Keratinocyte (primary cell): ENCODE measurements around the gene CHIT1. TPM values are rescaled to one million over a fixed set of nuclear protein-coding genes. Genes with fewer than 3 reads are reported as not detected.

ENCODE experiments used
- DNase-seq: peaks from one replicate; pipeline ENCODE4 v3.0.0-alpha.2; 2011; ENCODE audit warnings: low read depth, missing footprints, low spot score
- FAIRE-seq: peaks from 2 replicates; lab custom pipeline; 2011; peaks lifted over from hg19 to GRCh38; lab: Jason Lieb, UNC
- H2AFZ ChIP-seq: 2 replicates; pipeline ENCODE4 v1.6.0; 2012; ENCODE audit warnings: low read length, control low read depth, inconsistent platforms; ENCODE audit not compliant: control insufficient read depth
- H3K27ac ChIP-seq: 2 replicates; pipeline ENCODE4 v1.5.1; 2011; ENCODE audit warnings: low read length; ENCODE audit not compliant: control insufficient read depth, insufficient read depth
- H3K27me3 ChIP-seq: 3 replicates; pipeline ENCODE4 v1.6.0; 2011; ENCODE audit warnings: low read length; ENCODE audit not compliant: control insufficient read depth, insufficient read depth; ENCODE audit errors: extremely low read depth
- H3K36me3 ChIP-seq, 2 experiments: 2 replicates in 1 of 2; 3 replicates in 1 of 2; pipeline ENCODE4 v1.5.1; 2011; ENCODE audit warnings: low read length in 2 of 2, mild to moderate bottlenecking in 1 of 2; ENCODE audit not compliant: control insufficient read depth in 2 of 2, insufficient read depth in 2 of 2; ENCODE audit errors: extremely low read depth in 1 of 2
- H3K4me1 ChIP-seq: 3 replicates; pipeline ENCODE4 v1.5.1; 2011; ENCODE audit warnings: low read length; ENCODE audit not compliant: control insufficient read depth, insufficient read depth; ENCODE audit errors: extremely low read depth
- H3K4me2 ChIP-seq: 3 replicates; pipeline ENCODE4 v1.6.0; 2011; ENCODE audit warnings: low read depth, low read length; ENCODE audit not compliant: control insufficient read depth, insufficient read depth; ENCODE audit errors: extremely low read depth
- H3K4me3 ChIP-seq, 3 experiments: fragments of 200-600 bp in 1 of 3; sonication (generic) in 1 of 3; 2 replicates in 2 of 3; 3 replicates in 1 of 3; pipeline ENCODE4 v1.5.1; 2011 to 2016; ENCODE audit warnings: low read length in 3 of 3, mild to moderate bottlenecking in 3 of 3, control low read depth in 2 of 3, inconsistent platforms in 1 of 3, low read depth in 1 of 3, mixed read lengths in 1 of 3, mixed run types in 1 of 3, moderate library complexity in 1 of 3; ENCODE audit not compliant: control insufficient read depth in 2 of 3, insufficient read depth in 2 of 3; ENCODE audit errors: extremely low read depth in 1 of 3
- H3K79me2 ChIP-seq: 2 replicates; pipeline ENCODE4 v1.6.0; 2012; ENCODE audit warnings: low read length; ENCODE audit not compliant: control insufficient read depth, insufficient read depth
- H3K9ac ChIP-seq: 3 replicates; pipeline ENCODE4 v1.6.0; 2011; ENCODE audit warnings: low read length; ENCODE audit not compliant: control insufficient read depth, insufficient read depth; ENCODE audit errors: extremely low read depth
- H3K9me1 ChIP-seq: 3 replicates; pipeline ENCODE4 v1.6.0; 2011; ENCODE audit warnings: low read length; ENCODE audit not compliant: control insufficient read depth, insufficient read depth; ENCODE audit errors: extremely low read depth
- H3K9me3 ChIP-seq: 2 replicates; pipeline ENCODE4 v1.5.1; 2012; ENCODE audit warnings: low read depth, low read length; ENCODE audit not compliant: control insufficient read depth
- H4K20me1 ChIP-seq: 3 replicates; pipeline ENCODE4 v1.6.0; 2011; ENCODE audit warnings: low read length; ENCODE audit not compliant: control insufficient read depth, insufficient read depth; ENCODE audit errors: extremely low read depth
- EZH2 ChIP-seq: IDR thresholded peaks from one replicate; pipeline ENCODE4 v1.6.1; 2012; ENCODE audit warnings: inconsistent platforms, mild to moderate bottlenecking, low read length, moderate library complexity
- dilution Hi-C: fragments of 300-500 bp; cut with MboI; formaldehyde crosslinking; loops from one replicate; pipeline ENCODE4 v1.7.0; 2020; ENCODE audit warnings: low sequenced_read_pairs; ENCODE audit not compliant: extremely low pct_ligation_motif_present
- polyA plus RNA-seq, 5 experiments: library from polyadenylated mRNA; depleted of rRNA in 3 of 5; stranded (reverse) in 3 of 5; stranded (forward) in 1 of 5; unstranded in 1 of 5; fragments of >200 nt; gene quantifications; 1 replicate in 1 of 5; 2 replicates in 3 of 5; 3 replicates in 1 of 5; pipeline versions ENCODE4 v1.2.1 to v1.2.3, GENCODE V29; 2011 to 2012; ENCODE audit warnings: missing spikeins in 2 of 5, low read depth in 1 of 5, low replicate concordance in 1 of 5
- TF ChIP-seq, protein P1 (sequence below), 3 experiments: IDR thresholded peaks in 1 of 3; conservative IDR thresholded peaks in 1 of 3; optimal IDR thresholded peaks in 1 of 3; 2 replicates in 2 of 3; 3 replicates in 1 of 3; pipeline versions ENCODE3 to v1.5.1; 2011; ENCODE audit warnings: low read length in 3 of 3, mild to moderate bottlenecking in 3 of 3, moderate library complexity in 2 of 3, control low read depth in 1 of 3, inconsistent platforms in 1 of 3; ENCODE audit not compliant: insufficient read depth in 2 of 3; ENCODE audit errors: extremely low read depth in 1 of 3

Gene CHIT1
- polyA plus RNA-seq, 1 donor (not counting 4 experiments of a cell fraction or from before 2014, with no cell fraction given), result not detected

DNA sequence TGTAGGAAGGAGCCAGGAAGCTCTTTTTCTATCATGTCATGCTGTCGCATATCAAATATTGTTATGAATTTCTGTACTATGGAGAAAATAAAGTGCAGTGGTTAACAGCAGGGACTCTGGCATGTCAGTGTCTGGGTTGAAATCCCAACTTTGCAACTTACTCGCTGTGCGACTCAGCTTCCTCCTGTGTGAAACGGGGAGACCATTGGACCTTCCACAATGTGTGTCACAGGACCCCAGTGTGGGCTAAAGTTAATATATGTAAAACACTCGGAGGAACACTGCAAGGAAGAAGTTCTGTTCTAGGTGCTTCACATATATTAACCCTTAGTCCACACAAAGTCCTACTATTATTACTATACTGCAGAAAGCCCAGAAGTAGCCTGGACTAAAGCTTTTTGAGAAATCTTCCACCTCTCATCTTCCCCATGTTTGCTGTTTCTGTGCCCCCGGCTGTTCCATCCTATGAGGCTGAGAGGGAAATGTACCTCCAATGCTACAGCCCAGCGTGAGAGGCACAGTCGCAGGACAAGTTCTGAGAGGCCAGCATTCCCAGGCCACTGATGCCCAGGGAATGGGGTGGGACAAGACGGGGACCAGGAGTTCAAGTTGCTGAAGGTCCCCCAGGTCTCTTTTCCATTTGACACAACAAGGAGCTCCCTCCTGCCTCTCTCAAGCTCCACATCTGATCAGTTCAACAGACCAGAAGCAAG lies 1.9 kb downstream of the CHIT1 start:
- dilution Hi-C loops, result no loop called here
- DNase-seq, result no peak

GRCh38 chr1:203225071-203225470 lies 4.4 kb downstream of the CHIT1 start:
- H4K20me1 ChIP-seq, result no peaks in the 10 kb centered on the region
- H3K4me3 ChIP-seq, result no peak overlapping the region
- no peaks in the 10 kb centered on the region for H3K9me3 ChIP-seq
- no peak for FAIRE-seq
- H2AFZ ChIP-seq, result no peak overlapping the region
- no peak for DNase-seq
- no peak overlapping the region for H3K9ac ChIP-seq
- H3K4me2 ChIP-seq, result no peak overlapping the region
- H3K4me1 ChIP-seq, result no peaks in the 10 kb centered on the region
- no peaks in the 10 kb centered on the region for H3K36me3 ChIP-seq
- peaks cover 8% of the 10 kb centered on the region for H3K27me3 ChIP-seq
- dilution Hi-C loops, result no loop called here
- no peak overlapping the region for H3K27ac ChIP-seq
- H3K79me2 ChIP-seq, result no peaks in the 10 kb centered on the region
- no peak for TF ChIP-seq EZH2
- TF ChIP-seq, protein P1, sequence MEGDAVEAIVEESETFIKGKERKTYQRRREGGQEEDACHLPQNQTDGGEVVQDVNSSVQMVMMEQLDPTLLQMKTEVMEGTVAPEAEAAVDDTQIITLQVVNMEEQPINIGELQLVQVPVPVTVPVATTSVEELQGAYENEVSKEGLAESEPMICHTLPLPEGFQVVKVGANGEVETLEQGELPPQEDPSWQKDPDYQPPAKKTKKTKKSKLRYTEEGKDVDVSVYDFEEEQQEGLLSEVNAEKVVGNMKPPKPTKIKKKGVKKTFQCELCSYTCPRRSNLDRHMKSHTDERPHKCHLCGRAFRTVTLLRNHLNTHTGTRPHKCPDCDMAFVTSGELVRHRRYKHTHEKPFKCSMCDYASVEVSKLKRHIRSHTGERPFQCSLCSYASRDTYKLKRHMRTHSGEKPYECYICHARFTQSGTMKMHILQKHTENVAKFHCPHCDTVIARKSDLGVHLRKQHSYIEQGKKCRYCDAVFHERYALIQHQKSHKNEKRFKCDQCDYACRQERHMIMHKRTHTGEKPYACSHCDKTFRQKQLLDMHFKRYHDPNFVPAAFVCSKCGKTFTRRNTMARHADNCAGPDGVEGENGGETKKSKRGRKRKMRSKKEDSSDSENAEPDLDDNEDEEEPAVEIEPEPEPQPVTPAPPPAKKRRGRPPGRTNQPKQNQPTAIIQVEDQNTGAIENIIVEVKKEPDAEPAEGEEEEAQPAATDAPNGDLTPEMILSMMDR (optimal IDR thresholded peaks at IDR 0.05 in 1 of 3, IDR thresholded peaks at IDR 0.05 in 1 of 3, conservative IDR thresholded peaks at IDR 0.05 in 1 of 3; ENCODE audit: extremely low read depth in 1 of 3, insufficient read depth in 2 of 3, low read length in 3 of 3), result no peak
- H3K9me1 ChIP-seq, result no peaks in the 10 kb centered on the region

More for the DNA sequence above, 1.9 kb downstream of the CHIT1 start:
- no peaks in the 10 kb centered on the region for H4K20me1 ChIP-seq
- H2AFZ ChIP-seq, result no peak overlapping the region
- no peak for TF ChIP-seq EZH2
- TF ChIP-seq, protein P1 (optimal IDR thresholded peaks at IDR 0.05 in 1 of 3, IDR thresholded peaks at IDR 0.05 in 1 of 3, conservative IDR thresholded peaks at IDR 0.05 in 1 of 3; ENCODE audit: extremely low read depth in 1 of 3, insufficient read depth in 2 of 3, low read length in 3 of 3), result no peak
- H3K9ac ChIP-seq, result no peak overlapping the region
- no peak overlapping the region for H3K4me3 ChIP-seq
- H3K27ac ChIP-seq, result no peak overlapping the region
- no peaks in the 10 kb centered on the region for H3K4me1 ChIP-seq
- H3K4me2 ChIP-seq, result no peak overlapping the region
- peaks cover 8% of the 10 kb centered on the region for H3K27me3 ChIP-seq
- no peaks in the 10 kb centered on the region for H3K36me3 ChIP-seq
- no peaks in the 10 kb centered on the region for H3K9me1 ChIP-seq
- H3K9me3 ChIP-seq, result no peaks in the 10 kb centered on the region
- no peak for FAIRE-seq
- no peaks in the 10 kb centered on the region for H3K79me2 ChIP-seq
